HCT116 (cell line): ENCODE measurements around the gene ACER1. TPM values are rescaled to one million over a fixed set of nuclear protein-coding genes. Genes with fewer than 3 reads are reported as not detected.

Source experiments
- ATAC-seq: fragments of 200-7000 bp; cut with Tn5 transposase; 2 replicates; pipeline ENCODE4 v1.9.1; 2020; ENCODE audit warnings: mild to moderate bottlenecking, moderate library complexity
- BruUV-seq: library from RNA; stranded (reverse); fragments of 400-500 nt; replicated peaks from 2 replicates; lab custom pipeline; 2021; lab: Mats Ljungman, UMichigan
- CTCF ChIA-PET: fragments of 300-600 bp; sonication (Branson Sonifier 250); formaldehyde crosslinking; loops from one replicate; lab custom pipeline; 2021; ENCODE audit warnings: antibody characterized with exemption; lab: Charles Lee
- POLR2A ChIA-PET: fragments of 300-600, 350-600 bp; sonication (Branson Sonifier 250); formaldehyde crosslinking; loops from one replicate; lab custom pipeline; 2021; ENCODE audit warnings: antibody characterized with exemption; lab: Charles Lee
- RAD21 ChIA-PET, 2 experiments: fragments of 300-600 bp; sonication (Branson Sonifier 250); formaldehyde crosslinking; loops; one replicate each; lab custom pipeline; 2023; ENCODE audit warnings: low total read pairs in 2 of 2; ENCODE audit not compliant: uncharacterized antibody in 2 of 2, unreplicated experiment in 2 of 2, low non-redundant PET in 1 of 2; lab: Charles Lee
- DNase-seq: peaks from one replicate; pipeline ENCODE4 v3.0.0-alpha.2; 2010; ENCODE audit warnings: low read depth, low spot score
- H2AFZ ChIP-seq: fragments of 200-600 bp; shearing (Covaris generic), sonication (generic); 2 replicates; pipeline ENCODE4 v1.6.1; 2017; ENCODE audit warnings: low read depth, mixed run types, mixed read lengths, antibody characterized with exemption, low read length; ENCODE audit not compliant: poor library complexity, severe bottlenecking
- H3K27ac ChIP-seq: 2 replicates; pipeline ENCODE4 v1.5.1; 2012; ENCODE audit warnings: low read depth, low read length
- H3K27me3 ChIP-seq: fragments of 200-600 bp; sonication (generic); 2 replicates; pipeline ENCODE4 v1.6.1; 2016; ENCODE audit warnings: mixed run types, low read length, mixed read lengths; ENCODE audit not compliant: insufficient read depth
- H3K36me3 ChIP-seq, 2 experiments: fragments of 200-500 bp in 1 of 2; fragments of 200-600 bp in 1 of 2; sonication (Bioruptor generic) in 1 of 2; sonication (generic) in 1 of 2; 2 replicates each; pipeline versions ENCODE4 v1.5.1 to v1.6.1; 2014 to 2016; ENCODE audit warnings: low read length in 2 of 2, inconsistent platforms in 1 of 2, mixed read lengths in 1 of 2, mixed run types in 1 of 2; ENCODE audit not compliant: insufficient read depth in 2 of 2, control insufficient read depth in 1 of 2
- H3K4me1 ChIP-seq, 2 experiments: fragments of 200-600 bp in 1 of 2; sonication (generic) in 1 of 2; 2 replicates each; pipeline versions ENCODE4 v1.5.1 to v1.6.1; 2012 to 2017; ENCODE audit warnings: low read length in 2 of 2, inconsistent platforms in 1 of 2, mild to moderate bottlenecking in 1 of 2, mixed read lengths in 1 of 2, mixed run types in 1 of 2, moderate library complexity in 1 of 2; ENCODE audit not compliant: insufficient read depth in 2 of 2, control insufficient read depth in 1 of 2
- H3K4me2 ChIP-seq: fragments of 200-600 bp; sonication (generic); 2 replicates; pipeline ENCODE4 v1.6.1; 2017; ENCODE audit warnings: mixed run types, low read length, mixed read lengths
- H3K4me3 ChIP-seq, 2 experiments: fragments of 200-600 bp in 1 of 2; sonication (generic) in 1 of 2; replicated peaks in 1 of 2; 2 replicates each; pipeline ENCODE4 v1.5.1; 2011 to 2016; ENCODE audit warnings: low read length in 2 of 2, control low read depth in 1 of 2, low read depth in 1 of 2, mild to moderate bottlenecking in 1 of 2, mixed read lengths in 1 of 2, mixed run types in 1 of 2
- H3K79me2 ChIP-seq: fragments of 200-600 bp; sonication (generic); 2 replicates; pipeline ENCODE4 v1.6.1; 2017; ENCODE audit warnings: mild to moderate bottlenecking, mixed run types, low read length, moderate library complexity, mixed read lengths; ENCODE audit not compliant: insufficient read depth
- H3K9ac ChIP-seq: fragments of 200-600 bp; sonication (generic); 2 replicates; pipeline ENCODE4 v1.6.1; 2016; ENCODE audit warnings: low read length, mixed read lengths
- H3K9me2 ChIP-seq: fragments of 200-600 bp; sonication (generic), shearing (Covaris generic); 2 replicates; pipeline ENCODE4 v1.6.1; 2017; ENCODE audit warnings: mixed run types, mild to moderate bottlenecking, moderate library complexity; ENCODE audit not compliant: insufficient read depth
- H3K9me3 ChIP-seq, 2 experiments: fragments of 200-500 bp in 1 of 2; fragments of 200-600 bp in 1 of 2; sonication (Bioruptor generic) in 1 of 2; sonication (generic) in 1 of 2; 2 replicates each; pipeline ENCODE4 v1.6.1; 2014 to 2017; ENCODE audit warnings: low read length in 2 of 2, mixed read lengths in 2 of 2, inconsistent platforms in 1 of 2, low read depth in 1 of 2, mild to moderate bottlenecking in 1 of 2, mixed run types in 1 of 2, moderate library complexity in 1 of 2; ENCODE audit not compliant: control insufficient read depth in 1 of 2, insufficient read depth in 1 of 2
- H4K20me1 ChIP-seq: fragments of 200-600 bp; sonication (generic), shearing (Covaris generic); 2 replicates; pipeline ENCODE4 v1.6.1; 2017; ENCODE audit warnings: mixed run types, mild to moderate bottlenecking, moderate library complexity; ENCODE audit not compliant: insufficient read depth
- CTCF ChIP-seq, 3 experiments: fragments of 200-600 bp in 1 of 3; sonication (generic) in 1 of 3; IDR thresholded peaks in 2 of 3; conservative IDR thresholded peaks in 1 of 3; 2 replicates each; pipeline ENCODE4 v1.5.1; 2012 to 2017; ENCODE audit warnings: low read depth in 2 of 3, low read length in 2 of 3, antibody characterized with exemption in 1 of 3, borderline replicate concordance in 1 of 3, control low read depth in 1 of 3, mild to moderate bottlenecking in 1 of 3, mixed read lengths in 1 of 3, mixed run types in 1 of 3, moderate library complexity in 1 of 3; ENCODE audit not compliant: insufficient read depth in 1 of 3
- JUND ChIP-seq: IDR thresholded peaks from 2 replicates; pipeline ENCODE4 v1.6.1; 2012
- MAX ChIP-seq: IDR thresholded peaks from 2 replicates; pipeline ENCODE4 v1.6.1; 2012
- POLR2A ChIP-seq: IDR thresholded peaks from 2 replicates; pipeline ENCODE4 v1.7.0; 2011; ENCODE audit warnings: borderline replicate concordance; ENCODE audit not compliant: insufficient read depth, insufficient read length; ENCODE audit errors: extremely low read depth
- RAD21 ChIP-seq: IDR thresholded peaks from 2 replicates; pipeline ENCODE4 v1.6.1; 2012; ENCODE audit warnings: low read depth, mild to moderate bottlenecking
- SIN3A ChIP-seq: IDR thresholded peaks from 2 replicates; pipeline ENCODE4 v1.6.1; 2012; ENCODE audit warnings: low read depth
- YY1 ChIP-seq: IDR thresholded peaks from 2 replicates; pipeline ENCODE4 v1.6.1; 2011; ENCODE audit warnings: low read length, low read depth, moderate library complexity, mild to moderate bottlenecking; ENCODE audit not compliant: insufficient replicate concordance; ENCODE audit errors: extremely low read depth
- ZNF274 ChIP-seq: fragments of 200-500 bp; sonication (Bioruptor generic); IDR thresholded peaks from 2 replicates; pipeline ENCODE4 v1.6.1; 2014; ENCODE audit warnings: mild to moderate bottlenecking, low read depth, low read length, inconsistent platforms
- intact Hi-C: fragments of 100-400 bp; cut with micrococcal nuclease; formaldehyde crosslinking; loops from 2 replicates; pipeline ENCODE4 v1.10.0; 2022
- total RNA-seq: library from RNA; stranded (reverse); gene quantifications from one replicate; pipeline ENCODE4 v1.2.1, GENCODE V29; 2021; ENCODE audit not compliant: unreplicated experiment

Gene ACER1
- total RNA-seq, 1 experiment from 2014 or later, result not detected

- peaks cover 3% of the 10 kb centered on the region; the same call in 1 of the 2 replicates for H4K20me1 ChIP-seq
- RAD21 ChIA-PET, result no interaction called here
- POLR2A ChIA-PET, result no interaction called here
- CTCF ChIA-PET, result no interaction called here
- H2AFZ ChIP-seq, result no peak overlapping the region
- H3K9ac ChIP-seq, result no peak overlapping the region
- no peak for ATAC-seq
- H3K4me1 ChIP-seq, result peaks cover 8 to 13% of the 10 kb centered on the region in 2 experiments
- H3K4me3 ChIP-seq, result no peak overlapping the region
- intact Hi-C loops, result no loop called here
- DNase-seq, result no peak
- H3K79me2 ChIP-seq, result peaks cover 98% of the 10 kb centered on the region
- no peak for TF ChIP-seq JUND
- no peaks in the 10 kb centered on the region for H3K9me2 ChIP-seq
- no peak overlapping the region for H3K27ac ChIP-seq
- no TSS peak for BruUV-seq
- H3K27me3 ChIP-seq, result no peaks in the 10 kb centered on the region
- peaks cover 7 to 8% of the 10 kb centered on the region in 2 experiments; a peak in 2 of 4 replicates for H3K36me3 ChIP-seq
- H3K4me2 ChIP-seq, result no peak overlapping the region
- no peaks in the 10 kb centered on the region for H3K9me3 ChIP-seq
Observed at GRCh38 chr19:6273701-6274601, 59.5 kb downstream of the ACER1 start.

- POLR2A ChIA-PET, result no interaction called here
- Histone ChIP-seq H3K4me3 (no peak overlapping the region), H3K36me3 (peaks cover 5 to 10% of the 10 kb centered on the region in 2 experiments; a peak in 3 of 4 replicates), H3K9ac (no peak overlapping the region), H3K79me2 (peaks cover 93% of the 10 kb centered on the region), H3K9me3 (no peaks in the 10 kb centered on the region), H3K9me2 (no peaks in the 10 kb centered on the region), H3K27ac (no peak overlapping the region), H4K20me1 (peaks cover 3% of the 10 kb centered on the region; the same call in 1 of the 2 replicates), H3K27me3 (no peaks in the 10 kb centered on the region), H2AFZ (no peak overlapping the region), H3K4me1 (peaks cover 1 to 4% of the 10 kb centered on the region in 2 experiments; a peak in 3 of 4 replicates), H3K4me2 (no peak overlapping the region)
- RAD21 ChIA-PET, result no interaction called here
- intact Hi-C loops, result no loop called here
- ATAC-seq (no peak), DNase-seq (no peak)
- CTCF ChIA-PET, result no interaction called here
- TF ChIP-seq POLR2A (no peak), YY1 (no peak), SIN3A (no peak), ZNF274 (no peak), MAX (no peak), JUND (no peak), CTCF (IDR thresholded peaks at IDR 0.05 in 2 of 3, conservative IDR thresholded peaks at IDR 0.05 in 1 of 3; ENCODE audit: borderline replicate concordance in 1 of 3, insufficient read depth in 1 of 3, low read depth in 2 of 3, low read length in 2 of 3) (no peak), RAD21 (no peak)
- no TSS peak for BruUV-seq
Observed at GRCh38 chr19:6272913-6273600, 60.4 kb downstream of the ACER1 start.
